CD8-positive, alpha-beta memory T cell (primary cell): Measurements from ENCODE around the gene ZNF583. TPM values are rescaled to one million over a fixed set of nuclear protein-coding genes. Genes with fewer than 3 reads are reported as not detected.
A peak's percentile ranks its signal among the peaks of the same experiment; 100 is the strongest.

Experiments
- CTCF ChIA-PET: fragments of 350-600 bp; sonication (Branson Sonifier 250); formaldehyde crosslinking; loops from one replicate; lab custom pipeline; 2021; ENCODE audit warnings: antibody characterized with exemption; lab: Charles Lee
- POLR2A ChIA-PET: fragments of 350-600 bp; sonication (Branson Sonifier 250); formaldehyde crosslinking; loops from one replicate; lab custom pipeline; 2021; ENCODE audit warnings: antibody characterized with exemption; lab: Charles Lee
- DNase-seq, 5 donors: peaks; one replicate each; pipeline versions ENCODE4 v3.0.0 to v3.0.0-alpha.2; 2020 to 2022; ENCODE audit warnings: mixed read lengths in 1 of 5
- H3K27ac ChIP-seq: one replicate; pipeline ENCODE4 v1.7.0; 2013; ENCODE audit warnings: low read depth, mild to moderate bottlenecking, low read length, moderate library complexity
- H3K27me3 ChIP-seq: 2 replicates; pipeline ENCODE4 v1.7.0; 2013; ENCODE audit warnings: low read length, mild to moderate bottlenecking; ENCODE audit not compliant: insufficient read depth, poor library complexity, severe bottlenecking
- H3K36me3 ChIP-seq: 2 replicates; pipeline ENCODE4 v1.7.0; 2013; ENCODE audit warnings: mild to moderate bottlenecking, low read length, moderate library complexity; ENCODE audit not compliant: insufficient read depth
- H3K4me1 ChIP-seq: 2 replicates; pipeline ENCODE4 v1.7.0; 2013; ENCODE audit warnings: mild to moderate bottlenecking, low read length, moderate library complexity; ENCODE audit not compliant: insufficient read depth
- H3K4me3 ChIP-seq: 2 replicates; pipeline ENCODE4 v1.7.0; 2013; ENCODE audit warnings: mild to moderate bottlenecking, low read length
- H3K9me3 ChIP-seq: 2 replicates; pipeline ENCODE4 v1.7.0; 2013; ENCODE audit warnings: mild to moderate bottlenecking, low read length
- H3K27ac Mint-ChIP-seq, 8 donors: one replicate each; pipeline ENCODE4 v1.8.0; 2020 to 2021; ENCODE audit warnings: mixed read lengths in 8 of 8, mild to moderate bottlenecking in 6 of 8, inconsistent platforms in 3 of 8, moderate library complexity in 3 of 8
- H3K27me3 Mint-ChIP-seq, 2 donors: one replicate each; pipeline ENCODE4 v1.8.0; 2020 to 2021; ENCODE audit warnings: mixed read lengths in 2 of 2, mild to moderate bottlenecking in 1 of 2, moderate library complexity in 1 of 2
- H3K36me3 Mint-ChIP-seq, 3 donors: one replicate each; pipeline ENCODE4 v1.8.0; 2020 to 2021; ENCODE audit warnings: mixed read lengths in 3 of 3, inconsistent platforms in 1 of 3, mild to moderate bottlenecking in 1 of 3
- H3K4me1 Mint-ChIP-seq, 3 donors: one replicate each; pipeline ENCODE4 v1.8.0; 2020 to 2021; ENCODE audit warnings: mixed read lengths in 3 of 3, inconsistent platforms in 1 of 3, mild to moderate bottlenecking in 1 of 3
- H3K4me3 Mint-ChIP-seq, 7 donors: one replicate each; pipeline ENCODE4 v1.8.0; 2020 to 2021; ENCODE audit warnings: mixed read lengths in 7 of 7, mild to moderate bottlenecking in 6 of 7, moderate library complexity in 4 of 7, inconsistent platforms in 2 of 7
- H3K9me3 Mint-ChIP-seq, 5 donors: one replicate each; pipeline ENCODE4 v1.8.0; 2020 to 2022; ENCODE audit warnings: mixed read lengths in 5 of 5, mild to moderate bottlenecking in 3 of 5, moderate library complexity in 2 of 5, inconsistent platforms in 1 of 5
- polyA plus RNA-seq: library from polyadenylated mRNA; unstranded; fragments of 300-500 nt; fragmentation: Illumina TruSeq; gene quantifications from one replicate; pipeline ENCODE4 v1.2.3, GENCODE V29; 2021
- total RNA-seq, 2 experiments: library from RNA; stranded (reverse); gene quantifications; one replicate each; pipeline ENCODE4 v1.2.3, GENCODE V29; 2021

The ZNF583 gene
- total and polyA plus RNA-seq, 3 experiments from 2014 or later, result 5.3 to 14.1 (median 5.9) TPM

DNA sequence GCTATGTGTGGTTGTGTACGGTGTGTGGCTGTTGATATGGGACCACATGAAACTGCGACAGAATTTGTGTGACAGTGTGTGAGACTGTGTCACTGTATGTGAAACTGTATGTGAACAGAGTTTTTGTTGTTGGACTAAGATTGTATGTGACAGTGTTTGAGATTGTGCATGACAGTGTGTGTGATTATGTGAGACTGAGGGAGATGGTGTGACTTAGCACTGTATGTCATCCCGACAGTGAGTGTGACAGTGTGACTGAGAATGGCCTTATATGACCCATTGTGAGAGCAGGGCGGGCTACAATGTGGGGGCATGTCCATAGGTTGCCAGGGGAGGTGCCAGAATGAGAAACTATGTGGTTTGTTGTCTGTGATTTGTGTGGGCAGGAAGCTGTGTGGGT, 930 bp downstream of the ZNF583 start:
- H3K4me1 Mint-ChIP-seq, result peaks cover 27 to 36% (median 32%) of the 10 kb centered on the region in 3 donors
- peaks cover 35 to 73% (median 52%) of the 10 kb centered on the region in 5 donors for H3K9me3 Mint-ChIP-seq
- peak overlapping the region; percentile 32 to 96 (median 82) for H3K27ac Mint-ChIP-seq
- peaks cover 32 to 79% (median 61%) of the 10 kb centered on the region in 3 donors for H3K36me3 Mint-ChIP-seq
- CTCF ChIA-PET, result no interaction called here
- peaks cover 0 to 3% of the 10 kb centered on the region in 2 donors for H3K27me3 Mint-ChIP-seq
- peaks cover 26% of the 10 kb centered on the region for H3K36me3 ChIP-seq
- DNase-seq, result no peak
- peak overlapping the region; percentile 83 for H3K4me3 ChIP-seq
- H3K4me3 Mint-ChIP-seq, result peak overlapping the region; percentile 85 to 97 (median 92)
- peaks cover 20% of the 10 kb centered on the region for H3K4me1 ChIP-seq
- H3K27me3 ChIP-seq, result no peaks in the 10 kb centered on the region
- no peak overlapping the region for H3K27ac ChIP-seq
- peaks cover 20% of the 10 kb centered on the region for H3K9me3 ChIP-seq
- POLR2A ChIA-PET, result no interaction called here

DNA sequence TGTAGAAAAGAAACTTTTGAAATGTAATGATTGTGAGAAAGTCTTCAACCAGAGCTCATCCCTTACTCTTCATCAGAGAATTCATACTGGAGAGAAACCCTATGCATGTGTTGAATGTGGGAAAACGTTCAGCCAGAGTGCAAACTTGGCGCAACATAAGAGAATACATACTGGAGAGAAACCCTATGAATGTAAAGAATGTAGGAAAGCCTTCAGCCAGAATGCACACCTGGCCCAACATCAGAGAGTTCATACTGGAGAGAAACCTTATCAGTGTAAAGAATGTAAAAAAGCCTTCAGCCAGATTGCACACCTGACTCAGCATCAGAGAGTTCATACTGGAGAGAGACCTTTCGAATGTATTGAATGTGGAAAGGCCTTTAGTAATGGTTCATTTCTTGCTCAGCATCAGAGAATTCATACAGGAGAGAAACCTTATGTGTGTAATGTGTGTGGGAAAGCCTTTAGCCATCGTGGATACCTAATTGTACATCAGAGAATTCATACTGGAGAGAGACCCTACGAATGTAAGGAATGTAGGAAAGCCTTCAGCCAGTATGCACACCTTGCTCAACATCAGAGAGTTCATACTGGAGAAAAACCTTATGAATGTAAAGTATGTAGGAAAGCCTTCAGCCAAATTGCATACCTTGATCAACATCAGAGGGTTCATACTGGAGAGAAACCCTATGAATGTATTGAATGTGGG, 19.3 kb downstream of the ZNF583 start:
- no peak for DNase-seq
- Histone ChIP-seq H3K9me3 (peaks cover 78% of the 10 kb centered on the region), H3K27ac (no peak overlapping the region), H3K27me3 (no peaks in the 10 kb centered on the region), H3K36me3 (peaks cover 23% of the 10 kb centered on the region), H3K4me1 (no peaks in the 10 kb centered on the region), H3K4me3 (no peak overlapping the region)
- ChIA-PET POLR2A (no interaction called here), CTCF (no interaction called here)
- H3K9me3 Mint-ChIP-seq, result peaks cover 59 to 99% (median 95%) of the 10 kb centered on the region in 5 donors
- H3K27me3 Mint-ChIP-seq, result no peaks in the 10 kb centered on the region
- no peaks in the 10 kb centered on the region for H3K4me1 Mint-ChIP-seq
- peaks cover 34 to 68% (median 65%) of the 10 kb centered on the region in 3 donors for H3K36me3 Mint-ChIP-seq
- no peak overlapping the region for H3K4me3 Mint-ChIP-seq
- H3K27ac Mint-ChIP-seq, result peak overlapping the region in 1 of 8 donors; percentile 54

DNA sequence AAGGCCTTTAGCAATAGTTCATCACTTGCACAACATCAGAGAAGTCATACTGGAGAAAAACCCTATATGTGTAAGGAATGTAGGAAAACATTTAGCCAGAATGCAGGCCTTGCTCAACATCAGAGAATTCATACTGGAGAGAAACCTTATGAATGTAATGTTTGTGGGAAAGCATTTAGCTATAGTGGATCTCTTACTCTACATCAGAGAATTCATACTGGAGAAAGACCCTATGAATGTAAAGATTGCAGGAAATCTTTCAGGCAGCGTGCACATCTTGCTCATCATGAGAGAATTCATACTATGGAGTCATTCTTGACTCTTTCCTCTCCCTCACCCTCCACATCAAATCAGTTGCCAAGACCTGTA, 19.8 kb downstream of the ZNF583 start:
- no peak for DNase-seq
- H3K27me3 ChIP-seq, result no peaks in the 10 kb centered on the region
- CTCF ChIA-PET, result no interaction called here
- H3K36me3 Mint-ChIP-seq, result peaks cover 29 to 62% (median 60%) of the 10 kb centered on the region in 3 donors
- H3K4me1 Mint-ChIP-seq, result no peaks in the 10 kb centered on the region
- H3K9me3 Mint-ChIP-seq, result peaks cover 54 to 97% (median 92%) of the 10 kb centered on the region in 5 donors
- H3K4me1 ChIP-seq, result no peaks in the 10 kb centered on the region
- POLR2A ChIA-PET, result no interaction called here
- H3K27ac ChIP-seq, result no peak overlapping the region
- H3K27me3 Mint-ChIP-seq, result no peaks in the 10 kb centered on the region
- H3K4me3 ChIP-seq, result no peak overlapping the region
- H3K36me3 ChIP-seq, result peaks cover 23% of the 10 kb centered on the region
- peaks cover 76% of the 10 kb centered on the region for H3K9me3 ChIP-seq
- H3K4me3 Mint-ChIP-seq, result no peak overlapping the region
- peak overlapping the region in 1 of 8 donors; percentile 54 for H3K27ac Mint-ChIP-seq

DNA sequence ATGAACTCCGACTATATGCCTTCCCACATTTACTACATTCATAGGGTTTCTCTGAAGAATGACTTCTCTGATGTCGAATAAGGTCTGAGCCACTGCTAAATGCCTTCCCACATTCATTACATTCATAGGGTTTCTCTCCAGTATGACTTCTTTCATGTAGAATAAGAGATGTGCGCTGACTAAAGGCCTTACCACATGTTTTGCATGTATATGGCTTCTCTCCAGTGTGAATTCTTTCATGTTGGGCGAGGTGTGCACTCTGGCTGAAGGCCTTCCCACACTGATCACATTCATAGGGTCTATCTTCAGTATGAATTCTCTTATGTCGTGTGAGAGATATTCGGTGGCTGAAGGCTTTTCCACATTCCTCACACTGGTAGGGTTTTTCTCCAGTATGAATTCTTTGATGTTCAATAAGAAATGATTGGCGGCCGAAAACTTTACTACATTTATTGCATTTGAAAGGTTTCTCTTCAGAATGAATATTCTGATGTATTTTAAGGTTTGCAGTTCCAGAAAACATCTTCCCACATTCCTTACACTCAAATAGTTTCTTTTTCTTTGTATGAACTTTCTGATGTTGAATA, 37.2 kb downstream of the ZNF583 start:
- peaks cover 52 to 75% (median 72%) of the 10 kb centered on the region in 5 donors for H3K9me3 Mint-ChIP-seq

DNA sequence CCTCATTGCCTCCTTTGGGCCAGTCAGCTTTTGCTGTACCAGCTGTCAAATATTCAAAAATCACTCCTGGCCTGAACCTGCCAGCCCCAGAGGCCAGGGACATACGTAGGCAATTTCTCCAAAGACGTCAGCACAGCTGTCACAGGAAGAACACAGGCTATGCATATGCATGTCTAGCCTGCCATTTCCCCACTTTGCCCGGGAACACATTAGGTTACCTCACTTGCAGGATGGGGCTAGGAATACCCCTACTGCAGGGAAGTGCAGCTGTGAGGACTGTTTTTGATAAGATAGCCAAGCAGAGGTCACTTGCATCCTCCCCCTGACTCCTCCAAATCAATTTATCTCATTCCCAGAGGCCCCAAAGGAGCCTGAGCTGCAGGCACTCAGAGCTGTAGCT, 70.2 kb downstream of the ZNF583 start:
- Mint-ChIP-seq H3K4me3 (no peak overlapping the region), H3K27ac (no peak overlapping the region), H3K4me1 (peaks cover 5 to 11% (median 11%) of the 10 kb centered on the region in 3 donors), H3K36me3 (peaks cover 6 to 19% (median 6%) of the 10 kb centered on the region in 3 donors), H3K27me3 (peaks cover 27 to 32% of the 10 kb centered on the region in 2 donors), H3K9me3 (peaks cover 45 to 81% (median 74%) of the 10 kb centered on the region in 5 donors)
- H3K36me3 ChIP-seq, result no peaks in the 10 kb centered on the region
- H3K4me3 ChIP-seq, result no peak overlapping the region
- no peak for DNase-seq
- ChIA-PET CTCF (no interaction called here), POLR2A (no interaction called here)
- H3K27ac ChIP-seq, result no peak overlapping the region
- peaks cover 7% of the 10 kb centered on the region for H3K9me3 ChIP-seq
- no peaks in the 10 kb centered on the region for H3K27me3 ChIP-seq
- H3K4me1 ChIP-seq, result no peaks in the 10 kb centered on the region

More for the DNA sequence above, 37.2 kb downstream of the ZNF583 start:
- H3K36me3 Mint-ChIP-seq, result peaks cover 2 to 22% (median 11%) of the 10 kb centered on the region in 3 donors
- Histone ChIP-seq H3K4me3 (peak overlapping the region; percentile 9), H3K9me3 (peaks cover 29% of the 10 kb centered on the region), H3K36me3 (no peaks in the 10 kb centered on the region), H3K4me1 (no peaks in the 10 kb centered on the region), H3K27me3 (no peaks in the 10 kb centered on the region), H3K27ac (no peak overlapping the region)
- DNase-seq, result no peak
- H3K4me1 Mint-ChIP-seq, result no peaks in the 10 kb centered on the region
- no peaks in the 10 kb centered on the region for H3K27me3 Mint-ChIP-seq
- ChIA-PET POLR2A (no interaction called here), CTCF (no interaction called here)
- H3K4me3 Mint-ChIP-seq, result no peak overlapping the region
- peak overlapping the region in 1 of 8 donors; percentile 64 for H3K27ac Mint-ChIP-seq

DNA sequence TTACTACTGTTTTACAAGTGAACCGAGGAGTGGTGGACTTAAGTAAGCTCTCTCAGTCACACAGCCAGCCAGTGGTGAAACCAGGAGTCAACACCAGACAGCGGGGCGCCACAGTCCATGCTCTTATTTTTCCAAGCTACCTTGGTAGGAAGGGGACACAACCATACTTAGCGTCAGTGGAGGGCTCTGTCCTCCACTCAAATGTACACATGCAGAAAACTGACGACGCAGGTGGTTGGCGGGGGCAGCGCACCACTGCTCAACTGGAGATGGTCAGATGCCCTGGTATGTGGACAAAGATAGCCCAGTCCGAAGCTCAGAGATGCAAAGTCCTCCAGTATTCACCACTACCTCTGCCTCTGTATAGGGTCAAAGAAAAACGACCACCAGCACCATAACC, 72.0 kb downstream of the ZNF583 start:
- Histone ChIP-seq H3K27me3 (no peaks in the 10 kb centered on the region), H3K36me3 (no peaks in the 10 kb centered on the region), H3K27ac (no peak overlapping the region), H3K9me3 (peaks cover 7% of the 10 kb centered on the region), H3K4me1 (no peaks in the 10 kb centered on the region), H3K4me3 (no peak overlapping the region)
- Mint-ChIP-seq H3K27me3 (peaks cover 32 to 41% of the 10 kb centered on the region in 2 donors), H3K4me3 (no peak overlapping the region), H3K4me1 (peaks cover 5 to 11% (median 11%) of the 10 kb centered on the region in 3 donors), H3K9me3 (peaks cover 51 to 88% (median 80%) of the 10 kb centered on the region in 5 donors), H3K36me3 (peaks cover 6 to 19% (median 7%) of the 10 kb centered on the region in 3 donors), H3K27ac (no peak overlapping the region)
- ChIA-PET POLR2A (no interaction called here), CTCF (no interaction called here)
- DNase-seq, result no peak

Other genes with a start within 250 kb of the ZNF583 start
- not detected for gene GALP, start 228.3 kb upstream of the ZNF583 start, total RNA-seq
- gene GALP, start 228.3 kb upstream of the ZNF583 start, polyA plus RNA-seq, result not detected
- not detected for gene ZSCAN5B, start 206.5 kb upstream of the ZNF583 start, total RNA-seq
- gene ZSCAN5B, start 206.5 kb upstream of the ZNF583 start, polyA plus RNA-seq, result not detected
- not detected for gene ZSCAN5C, start 202.1 kb upstream of the ZNF583 start, total RNA-seq
- not detected for gene ZSCAN5C, start 202.1 kb upstream of the ZNF583 start, polyA plus RNA-seq
- gene EDDM13, start 131.6 kb upstream of the ZNF583 start, total RNA-seq, result under 1 TPM; 0.59 to 0.64 TPM
- gene EDDM13, start 131.6 kb upstream of the ZNF583 start, polyA plus RNA-seq, result 1.8 TPM
- gene ZSCAN5A, start 89.5 kb upstream of the ZNF583 start, total RNA-seq, result 10 to 100 TPM; 11.2 to 11.6 TPM
- gene ZSCAN5A, start 89.5 kb upstream of the ZNF583 start, polyA plus RNA-seq, result 10.4 TPM
- 1 to 10 TPM; 2.1 to 2.6 TPM for gene ZNF582, start 10.8 kb upstream of the ZNF583 start, total RNA-seq
- gene ZNF582, start 10.8 kb upstream of the ZNF583 start, polyA plus RNA-seq, result 9.0 TPM
- gene ZNF667, start 73.0 kb downstream of the ZNF583 start, total RNA-seq, result under 1 TPM; 0.35 to 0.74 TPM
- 0.54 TPM for gene ZNF667, start 73.0 kb downstream of the ZNF583 start, polyA plus RNA-seq
- 1 to 10 TPM in 1 of 2 experiments, under 1 TPM in 1; 0.95 to 1.1 TPM for gene ZNF471, start 103.5 kb downstream of the ZNF583 start, total RNA-seq
- gene ZNF471, start 103.5 kb downstream of the ZNF583 start, polyA plus RNA-seq, result 0.09 TPM
- gene ZFP28, start 134.6 kb downstream of the ZNF583 start, total RNA-seq, result 1 to 10 TPM; 3.1 to 3.4 TPM
- 2.7 TPM for gene ZFP28, start 134.6 kb downstream of the ZNF583 start, polyA plus RNA-seq
- 1 to 10 TPM; 2.5 to 3.5 TPM for gene ZNF470, start 163.1 kb downstream of the ZNF583 start, total RNA-seq
- gene ZNF470, start 163.1 kb downstream of the ZNF583 start, polyA plus RNA-seq, result 2.1 TPM
- gene ZNF71, start 191.0 kb downstream of the ZNF583 start, total RNA-seq, result 1 to 10 TPM; 8.2 to 8.4 TPM
- 11.8 TPM for gene ZNF71, start 191.0 kb downstream of the ZNF583 start, polyA plus RNA-seq
- not detected for gene SMIM17, start 238.8 kb downstream of the ZNF583 start, total RNA-seq
- gene SMIM17, start 238.8 kb downstream of the ZNF583 start, polyA plus RNA-seq, result not detected